H1 (cell line): Measurements from ENCODE around the gene GHRH. TPM values are rescaled to one million over a fixed set of nuclear protein-coding genes. Genes with fewer than 3 reads are reported as not detected.

Source experiments
- CTCF ChIA-PET: fragments of 300-600 bp; sonication (Branson Sonifier 250); formaldehyde crosslinking; loops from one replicate; lab custom pipeline; 2021; ENCODE audit not compliant: partially characterized antibody; lab: Charles Lee
- POLR2A ChIA-PET: fragments of 300-600 bp; sonication (Branson Sonifier 250); formaldehyde crosslinking; loops from one replicate; lab custom pipeline; 2021; ENCODE audit warnings: inconsistent platforms; ENCODE audit not compliant: partially characterized antibody; lab: Charles Lee
- DNase-seq, 2 experiments: peaks; one replicate each; pipeline versions ENCODE4 v3.0.0 to v3.0.0-alpha.2; 2010 to 2022; ENCODE audit warnings: low spot score in 2 of 2, low read depth in 1 of 2, mixed read lengths in 1 of 2
- FAIRE-seq: peaks from 2 replicates; lab custom pipeline; 2011; peaks lifted over from hg19 to GRCh38; lab: Jason Lieb, UNC
- H2AFZ ChIP-seq: 2 replicates; pipeline ENCODE4 v1.8.1; 2012; ENCODE audit warnings: low read length, inconsistent platforms
- H2AK5ac ChIP-seq: 2 replicates; pipeline ENCODE4 v1.6.1; 2013; ENCODE audit warnings: low read depth, low read length
- H2BK120ac ChIP-seq: replicated peaks from 2 replicates; pipeline ENCODE3; 2013; ENCODE audit warnings: low read depth, low read length, inconsistent platforms
- H2BK12ac ChIP-seq: 2 replicates; pipeline ENCODE4 v1.6.1; 2013; ENCODE audit warnings: low read depth, low read length
- H2BK15ac ChIP-seq: 2 replicates; pipeline ENCODE4 v1.6.1; 2013; ENCODE audit warnings: low read length
- H2BK20ac ChIP-seq: 2 replicates; pipeline ENCODE4 v1.6.1; 2013; ENCODE audit warnings: low read length
- H2BK5ac ChIP-seq: 2 replicates; pipeline ENCODE4 v1.6.1; 2013; ENCODE audit warnings: low read depth, low read length
- H3K14ac ChIP-seq: 2 replicates; pipeline ENCODE4 v1.6.1; 2013; ENCODE audit warnings: inconsistent platforms; ENCODE audit not compliant: insufficient read length
- H3K18ac ChIP-seq: 2 replicates; pipeline ENCODE4 v1.6.1; 2013; ENCODE audit warnings: low read length; ENCODE audit errors: extremely low read depth
- H3K23ac ChIP-seq: 2 replicates; pipeline ENCODE4 v1.6.1; 2013; ENCODE audit warnings: inconsistent platforms; ENCODE audit not compliant: insufficient read length
- H3K23me2 ChIP-seq: 2 replicates; pipeline ENCODE4 v1.6.1; 2013; ENCODE audit warnings: low read depth, low read length
- H3K27ac ChIP-seq: 2 replicates; pipeline ENCODE4 v1.6.1; 2011; ENCODE audit warnings: low read depth, low read length, inconsistent platforms
- H3K27me3 ChIP-seq, 4 experiments: replicated peaks in 1 of 4; 1 replicate in 1 of 4; 2 replicates in 3 of 4; pipeline versions ENCODE4 v1.6.1 to v1.8.1; 2011 to 2013; ENCODE audit warnings: low read length in 3 of 4, mild to moderate bottlenecking in 3 of 4, inconsistent platforms in 2 of 4, mixed read lengths in 2 of 4, moderate library complexity in 1 of 4; ENCODE audit not compliant: control insufficient read depth in 3 of 4, insufficient read depth in 3 of 4; ENCODE audit errors: extremely low read depth in 1 of 4
- H3K36me3 ChIP-seq, 4 experiments: 2 replicates each; pipeline versions ENCODE4 v1.6.1 to v1.8.1; 2011 to 2013; ENCODE audit warnings: mild to moderate bottlenecking in 4 of 4, low read length in 3 of 4, moderate library complexity in 2 of 4, control low read depth in 1 of 4, inconsistent platforms in 1 of 4; ENCODE audit not compliant: insufficient read depth in 4 of 4, control insufficient read depth in 2 of 4
- H3K4ac ChIP-seq: replicated peaks from 2 replicates; pipeline ENCODE3; 2013; ENCODE audit warnings: low read length, low read depth, mixed read lengths, inconsistent platforms; ENCODE audit not compliant: insufficient read length
- H3K4me1 ChIP-seq, 4 experiments: replicated peaks in 1 of 4; 1 replicate in 1 of 4; 2 replicates in 3 of 4; pipeline versions ENCODE4 v1.6.1 to v1.8.1; 2011 to 2013; ENCODE audit warnings: low read length in 3 of 4, inconsistent platforms in 2 of 4, mixed read lengths in 1 of 4; ENCODE audit not compliant: insufficient read depth in 4 of 4, control insufficient read depth in 3 of 4
- H3K4me2 ChIP-seq, 2 experiments: 2 replicates each; pipeline versions ENCODE4 v1.6.1 to v1.8.1; 2011 to 2013; ENCODE audit warnings: low read depth in 2 of 2, low read length in 2 of 2, control low read depth in 1 of 2, inconsistent platforms in 1 of 2, mild to moderate bottlenecking in 1 of 2; ENCODE audit not compliant: insufficient read depth in 1 of 2
- H3K4me3 ChIP-seq, 4 experiments: fragments of 200-600, 300-600 bp in 1 of 4; sonication (generic), shearing (Covaris generic), sonication (Bioruptor Twin) in 1 of 4; 2 replicates each; pipeline versions ENCODE4 v1.5.1 to v1.8.1; 2011 to 2016; ENCODE audit warnings: low read length in 4 of 4, low read depth in 3 of 4, control low read depth in 2 of 4, inconsistent platforms in 2 of 4, mild to moderate bottlenecking in 2 of 4, mixed read lengths in 1 of 4, moderate library complexity in 1 of 4; ENCODE audit not compliant: insufficient read depth in 2 of 4; ENCODE audit errors: extremely low read depth in 1 of 4
- H3K56ac ChIP-seq: replicated peaks from 2 replicates; pipeline ENCODE3; 2013; ENCODE audit warnings: low read depth, mild to moderate bottlenecking, mixed read lengths, low read length, inconsistent platforms; ENCODE audit not compliant: insufficient read length
- H3K79me1 ChIP-seq: 2 replicates; pipeline ENCODE4 v1.6.1; 2013; ENCODE audit warnings: low read depth, low read length, control low read depth
- H3K79me2 ChIP-seq, 2 experiments: 2 replicates each; pipeline versions ENCODE4 v1.6.1 to v1.8.1; 2012 to 2013; ENCODE audit warnings: low read length in 2 of 2, mild to moderate bottlenecking in 2 of 2, inconsistent platforms in 1 of 2; ENCODE audit not compliant: insufficient read depth in 2 of 2, control insufficient read depth in 1 of 2
- H3K9ac ChIP-seq, 4 experiments: replicated peaks in 1 of 4; 1 replicate in 1 of 4; 2 replicates in 3 of 4; pipeline versions ENCODE4 v1.6.1 to v1.8.1; 2011 to 2013; ENCODE audit warnings: low read depth in 3 of 4, low read length in 3 of 4, control low read depth in 2 of 4, mild to moderate bottlenecking in 2 of 4, moderate library complexity in 2 of 4, inconsistent platforms in 1 of 4; ENCODE audit errors: extremely low read depth in 1 of 4
- H3K9me3 ChIP-seq, 2 experiments: 2 replicates each; pipeline versions ENCODE4 v1.6.1 to v1.8.1; 2012 to 2013; ENCODE audit warnings: mild to moderate bottlenecking in 2 of 2, moderate library complexity in 2 of 2, control low read depth in 1 of 2, inconsistent platforms in 1 of 2, low read depth in 1 of 2, low read length in 1 of 2, mixed read lengths in 1 of 2; ENCODE audit not compliant: insufficient read depth in 2 of 2
- H4K20me1 ChIP-seq, 2 experiments: replicated peaks in 1 of 2; 2 replicates each; pipeline versions ENCODE3 to v1.8.1; 2011 to 2013; ENCODE audit warnings: inconsistent platforms in 2 of 2, low read length in 2 of 2, mild to moderate bottlenecking in 1 of 2; ENCODE audit not compliant: insufficient read depth in 2 of 2, control insufficient read depth in 1 of 2
- H4K5ac ChIP-seq: 2 replicates; pipeline ENCODE4 v1.6.1; 2013; ENCODE audit warnings: low read length, low read depth, mixed read lengths, inconsistent platforms; ENCODE audit not compliant: insufficient read length
- H4K8ac ChIP-seq: 2 replicates; pipeline ENCODE4 v1.8.0; 2013; ENCODE audit warnings: mild to moderate bottlenecking, moderate library complexity, low read length, inconsistent platforms; ENCODE audit not compliant: insufficient read depth; ENCODE audit errors: extremely low read depth
- H4K91ac ChIP-seq: replicated peaks from 2 replicates; pipeline ENCODE3; 2013; ENCODE audit warnings: low read length, mixed read lengths, inconsistent platforms; ENCODE audit not compliant: insufficient read length
- CBX5 ChIP-seq: fragments of 300-800, 300-1000 bp; sonication (generic); IDR thresholded peaks from 2 replicates; pipeline ENCODE4 v1.7.1; 2016; ENCODE audit warnings: antibody characterized with exemption, low read length, low read depth
- CEBPB ChIP-seq: IDR thresholded peaks from 2 replicates; pipeline ENCODE4 v1.6.1; 2012; ENCODE audit warnings: low read depth, low read length
- CHD1 ChIP-seq: IDR thresholded peaks from 2 replicates; pipeline ENCODE4 v1.6.1; 2012; ENCODE audit warnings: low read depth, low read length, improper control_type of control experiment
- CTCF ChIP-seq, 3 experiments: IDR thresholded peaks; 1 replicate in 2 of 3; 2 replicates in 1 of 3; pipeline versions ENCODE4 v1.5.1 to v1.6.1; 2011; ENCODE audit warnings: low read length in 3 of 3, mild to moderate bottlenecking in 3 of 3, inconsistent platforms in 2 of 3, low read depth in 1 of 3, moderate library complexity in 1 of 3; ENCODE audit not compliant: insufficient read depth in 1 of 3; ENCODE audit errors: control extremely low read depth in 1 of 3
- GABPA ChIP-seq: IDR thresholded peaks from 2 replicates; pipeline ENCODE4 v1.6.1; 2011; ENCODE audit warnings: mild to moderate bottlenecking, low read length, moderate library complexity, borderline replicate concordance; ENCODE audit not compliant: insufficient read depth
- SIN3A ChIP-seq, 2 experiments: IDR thresholded peaks in 1 of 2; conservative IDR thresholded peaks in 1 of 2; 2 replicates each; pipeline ENCODE4 v1.6.1; 2011 to 2012; ENCODE audit warnings: low read length in 2 of 2, improper control_type of control experiment in 1 of 2, low read depth in 1 of 2, mild to moderate bottlenecking in 1 of 2
- SRF ChIP-seq: IDR thresholded peaks from 2 replicates; pipeline ENCODE4 v1.6.1; 2011; ENCODE audit warnings: mild to moderate bottlenecking, low read depth, low read length, moderate library complexity
- whole genome bisulfite sequencing, 2 experiments: shearing (Covaris generic) in 1 of 2; methylation state at CpG; one replicate each; pipeline versions ENCODE4 v1.1.6 to v1.1.7; 2013 to 2015; ENCODE audit warnings: low lambda C conversion rate in 2 of 2, mixed read lengths in 2 of 2, inconsistent platforms in 1 of 2, low coverage in 1 of 2, missing lambda C conversion rate in 1 of 2; ENCODE audit not compliant: insufficient replicate concordance in 2 of 2, insufficient coverage in 1 of 2, insufficient read length in 1 of 2; ENCODE audit errors: extremely low coverage in 1 of 2, missing lambda C conversion rate in 1 of 2; 5-methylcytosine and 5-hydroxymethylcytosine counted together
- polyA plus RNA-seq, 7 experiments: library from polyadenylated mRNA; depleted of rRNA in 3 of 7; stranded (reverse) in 5 of 7; unstranded in 2 of 7; fragments of >200 nt in 5 of 7; fragments of 200-250 nt in 2 of 7; gene quantifications; 1 replicate in 5 of 7; 2 replicates in 1 of 7; 4 replicates in 1 of 7; pipeline versions ENCODE4 v1.2.1 to v1.2.3, GENCODE V29; 2011 to 2013; ENCODE audit warnings: missing spikeins in 2 of 7, mixed read lengths in 2 of 7
- total RNA-seq: library from RNA; stranded (reverse); fragmentation: NEBNext Ultra II Directional; extraction: Animal tissue kit (Norgen Biotek cat#: 25700); gene quantifications from 2 replicates; pipeline ENCODE4 v1.2.1, GENCODE V29; 2021

GHRH gene
- total and polyA plus RNA-seq, 2 of the 8 experiments (the other 6 are each of a cell fraction or from before 2014, with no cell fraction given) = not detected

- Histone ChIP-seq H3K56ac (no peak overlapping the region), H3K9ac (no peak overlapping the region), H3K4me1 (no peaks in the 10 kb centered on the region), H3K4ac (no peak overlapping the region), H2BK15ac (no peak overlapping the region), H3K18ac (no peak overlapping the region), H2BK120ac (no peak overlapping the region), H4K91ac (no peak overlapping the region), H3K23ac (no peak overlapping the region), H3K36me3 (peaks cover 35 to 94% (median 62%) of the 10 kb centered on the region in 4 experiments), H4K8ac (no peak overlapping the region), H2BK5ac (no peak overlapping the region), H3K27me3 (no peaks in the 10 kb centered on the region), H2AK5ac (no peak overlapping the region), H3K23me2 (no peaks in the 10 kb centered on the region), H4K5ac (no peak overlapping the region), H3K9me3 (no peaks in the 10 kb centered on the region), H3K4me2 (no peak overlapping the region), H4K20me1 (peaks cover 4% of the 10 kb centered on the region in 2 experiments), H3K79me1 (peaks cover 4% of the 10 kb centered on the region), H2BK12ac (no peak overlapping the region), H2BK20ac (no peak overlapping the region), H3K4me3 (no peak overlapping the region), H2AFZ (no peak overlapping the region), H3K79me2 (no peaks in the 10 kb centered on the region; a peak in 1 of 4 replicates), H3K14ac (no peak overlapping the region), H3K27ac (no peak overlapping the region)
- ChIA-PET CTCF (interaction anchor here (0.7 to 2.6 kb wide), 3 partner anchors 13 to 821 kb away, joined by 3 to 13 read pairs (median 8); no protein-coding TSS in a partner anchor), POLR2A (interaction anchor here (0.7 to 2.3 kb wide), 2 partner anchors 11 to 36 kb away, joined by 5 to 8 read pairs; no protein-coding TSS in a partner anchor)
- DNase-seq (no peak), FAIRE-seq (no peak)
- no peak for TF ChIP-seq CHD1
- no peak for TF ChIP-seq SRF
- TF ChIP-seq CEBPB = no peak
- no peak for TF ChIP-seq GABPA
- no peak for TF ChIP-seq CBX5
- TF ChIP-seq SIN3A (conservative IDR thresholded peaks at IDR 0.05 in 1 of 2, IDR thresholded peaks at IDR 0.05 in 1 of 2; ENCODE audit: low read depth in 1 of 2, low read length in 2 of 2) = no peak
- TF ChIP-seq CTCF (IDR thresholded peaks at IDR 0.05; ENCODE audit: control extremely low read depth in 1 of 3, insufficient read depth in 1 of 3, low read depth in 1 of 3, low read length in 3 of 3) = no peak
- WGBS, 2 experiments = 98% methylated on average over 3 of the region's 3 CpGs; no CpG with 5 or more reads in 1 of the 2 experiments
Observed at GRCh38 chr20:37209193-37209592, 52.4 kb downstream of the GHRH start.
